IMR-90 (cell line): ENCODE measurements around the gene ZSWIM3. TPM values are rescaled to one million over a fixed set of nuclear protein-coding genes. Genes with fewer than 3 reads are reported as not detected.

Source experiments
- ATAC-seq: fragments of 200-7000 bp; cut with Tn5 transposase; 2 replicates; pipeline ENCODE4 v1.9.1; 2020; ENCODE audit warnings: low read depth, mild to moderate bottlenecking, moderate library complexity
- BruUV-seq: library from RNA; stranded (reverse); fragments of 400-500 nt; replicated peaks from 2 replicates; lab custom pipeline; 2021; lab: Mats Ljungman, UMichigan
- CTCF ChIA-PET: fragments of 300-600 bp; formaldehyde crosslinking; extraction: SDS; loops from one replicate; lab custom pipeline; 2021; ENCODE audit warnings: antibody characterized with exemption; lab: Yijun Ruan, JAX
- POLR2A ChIA-PET: fragments of 300-600 bp; sonication (Branson Sonifier 250); formaldehyde crosslinking; loops from one replicate; lab custom pipeline; 2022; ENCODE audit warnings: antibody characterized with exemption; ENCODE audit not compliant: unreplicated experiment; lab: Charles Lee
- DNase-seq: peaks from one replicate; pipeline ENCODE4 v3.0.0; 2013
- H2AFZ ChIP-seq: replicated peaks from 2 replicates; pipeline ENCODE3; 2013; ENCODE audit warnings: low read length, mild to moderate bottlenecking; ENCODE audit not compliant: poor library complexity
- H2AK5ac ChIP-seq: 2 replicates; pipeline ENCODE4 v1.6.1; 2013; ENCODE audit warnings: low read depth, low read length, inconsistent platforms
- H2AK9ac ChIP-seq: replicated peaks from 2 replicates; pipeline ENCODE3; 2013; ENCODE audit warnings: mild to moderate bottlenecking, low read depth, low read length, moderate library complexity; ENCODE audit not compliant: poor library complexity
- H2BK120ac ChIP-seq: 2 replicates; pipeline ENCODE4 v1.6.1; 2013; ENCODE audit warnings: low read depth, low read length, inconsistent platforms
- H2BK15ac ChIP-seq: 3 replicates; pipeline ENCODE4 v1.6.1; 2013; ENCODE audit warnings: low read depth, low read length, inconsistent platforms
- H2BK20ac ChIP-seq: 2 replicates; pipeline ENCODE4 v1.6.1; 2013; ENCODE audit warnings: low read depth, mild to moderate bottlenecking, inconsistent platforms, low read length, moderate library complexity
- H2BK5ac ChIP-seq: 2 replicates; pipeline ENCODE4 v1.6.1; 2013; ENCODE audit warnings: mild to moderate bottlenecking, low read depth, low read length, inconsistent platforms; ENCODE audit not compliant: poor library complexity, severe bottlenecking
- H3K14ac ChIP-seq: replicated peaks from 2 replicates; pipeline ENCODE4 v1.6.1; 2013; ENCODE audit warnings: low read depth, low read length, inconsistent platforms
- H3K18ac ChIP-seq: 2 replicates; pipeline ENCODE4 v1.6.1; 2013; ENCODE audit warnings: low read depth, low read length, control low read depth
- H3K23ac ChIP-seq: 2 replicates; pipeline ENCODE4 v1.6.1; 2013; ENCODE audit warnings: low read depth, low read length, inconsistent platforms
- H3K27ac ChIP-seq: 2 replicates; pipeline ENCODE4 v1.5.1; 2013; ENCODE audit warnings: mild to moderate bottlenecking, control low read depth, low read length; ENCODE audit not compliant: insufficient read depth
- H3K27me3 ChIP-seq: 2 replicates; pipeline ENCODE4 v1.6.1; 2013; ENCODE audit warnings: low read length; ENCODE audit not compliant: control insufficient read depth, insufficient read depth
- H3K36me3 ChIP-seq: 2 replicates; pipeline ENCODE4 v1.6.1; 2013; ENCODE audit warnings: low read length, mixed read lengths; ENCODE audit not compliant: control insufficient read depth, insufficient read depth
- H3K4ac ChIP-seq: 2 replicates; pipeline ENCODE4 v1.6.1; 2013; ENCODE audit warnings: low read depth, low read length, inconsistent platforms
- H3K4me1 ChIP-seq: 2 replicates; pipeline ENCODE4 v1.6.1; 2013; ENCODE audit warnings: low read length, mixed read lengths; ENCODE audit not compliant: control insufficient read depth, insufficient read depth
- H3K4me2 ChIP-seq: 2 replicates; pipeline ENCODE4 v1.6.1; 2013; ENCODE audit warnings: low read depth, mild to moderate bottlenecking, control low read depth, low read length, moderate library complexity
- H3K4me3 ChIP-seq: 2 replicates; pipeline ENCODE4 v1.5.1; 2013; ENCODE audit warnings: low read depth, mild to moderate bottlenecking, control low read depth, low read length, moderate library complexity; ENCODE audit not compliant: insufficient read depth
- H3K56ac ChIP-seq: 2 replicates; pipeline ENCODE4 v1.6.1; 2013; ENCODE audit warnings: low read length, inconsistent platforms; ENCODE audit not compliant: insufficient read depth; ENCODE audit errors: extremely low read depth
- H3K79me1 ChIP-seq, 2 experiments: 2 replicates each; pipeline ENCODE4 v1.6.1; 2013; ENCODE audit warnings: low read length in 2 of 2, inconsistent platforms in 1 of 2, low read depth in 1 of 2
- H3K9ac ChIP-seq: 2 replicates; pipeline ENCODE4 v1.6.1; 2013; ENCODE audit warnings: low read depth, low read length, control low read depth
- H3K9me1 ChIP-seq: 2 replicates; pipeline ENCODE4 v1.6.1; 2013; ENCODE audit warnings: low read length, inconsistent platforms; ENCODE audit not compliant: insufficient read depth
- H3K9me3 ChIP-seq: 2 replicates; pipeline ENCODE4 v1.6.1; 2013; ENCODE audit warnings: low read length; ENCODE audit not compliant: control insufficient read depth, insufficient read depth
- H4K20me1 ChIP-seq: 2 replicates; pipeline ENCODE4 v1.6.1; 2013; ENCODE audit warnings: low read length, inconsistent platforms; ENCODE audit not compliant: insufficient read depth
- H4K5ac ChIP-seq: 2 replicates; pipeline ENCODE4 v1.6.1; 2013; ENCODE audit warnings: mild to moderate bottlenecking, low read depth, low read length, control low read depth
- H4K8ac ChIP-seq, 2 experiments: 2 replicates each; pipeline ENCODE4 v1.6.1; 2013; ENCODE audit warnings: low read depth in 2 of 2, low read length in 2 of 2, control low read depth in 1 of 2, inconsistent platforms in 1 of 2
- H4K91ac ChIP-seq: 2 replicates; pipeline ENCODE4 v1.6.1; 2013; ENCODE audit warnings: low read depth, low read length, inconsistent platforms; ENCODE audit not compliant: insufficient read depth
- BHLHE40 ChIP-seq: fragments of 150-350 bp; IDR thresholded peaks from 2 replicates; pipeline ENCODE4 v1.6.1; 2016; ENCODE audit warnings: mild to moderate bottlenecking, low read depth, low read length
- CEBPB ChIP-seq: IDR thresholded peaks from 2 replicates; pipeline ENCODE4 v1.6.1; 2012; ENCODE audit warnings: low read depth, low read length, improper control_type of control experiment
- FOS ChIP-seq: fragments of 150-350 bp; IDR thresholded peaks from 2 replicates; pipeline ENCODE4 v1.6.1; 2016; ENCODE audit warnings: low read depth, low read length
- MAFK ChIP-seq: IDR thresholded peaks from 2 replicates; pipeline ENCODE4 v1.6.1; 2012; ENCODE audit warnings: low read depth, low read length, improper control_type of control experiment
- MXI1 ChIP-seq: IDR thresholded peaks from 2 replicates; pipeline ENCODE4 v1.6.1; 2012; ENCODE audit warnings: low read depth, mild to moderate bottlenecking, low read length, moderate library complexity, borderline replicate concordance
- NFE2L2 ChIP-seq: fragments of 150-350 bp; IDR thresholded peaks from 2 replicates; pipeline ENCODE4 v1.6.1; 2016; ENCODE audit warnings: low read depth, mild to moderate bottlenecking, low read length
- POLR2A ChIP-seq: IDR thresholded peaks from 2 replicates; pipeline ENCODE4 v1.6.1; 2012; ENCODE audit warnings: mild to moderate bottlenecking, low read depth, low read length
- RFX5 ChIP-seq: IDR thresholded peaks from 2 replicates; pipeline ENCODE4 v1.8.0; 2012; ENCODE audit warnings: low read depth, mild to moderate bottlenecking, low read length, moderate library complexity
- SMC3 ChIP-seq: fragments of 150-350 bp; IDR thresholded peaks from 2 replicates; pipeline ENCODE4 v1.6.1; 2016; ENCODE audit warnings: low read depth, mild to moderate bottlenecking, antibody characterized with exemption, low read length, moderate library complexity
- WGBS, 2 experiments: methylation state at CpG; one replicate each; pipeline versions ENCODE4 v1.1.5 to v1.1.7; 2013; ENCODE audit warnings: missing lambda C conversion rate in 2 of 2; ENCODE audit not compliant: insufficient read length in 1 of 2; ENCODE audit errors: extremely low coverage in 2 of 2; 5-methylcytosine and 5-hydroxymethylcytosine counted together
- dilution Hi-C: fragments of 300-500 bp; cut with HindIII; formaldehyde crosslinking; loops from one replicate; pipeline ENCODE4 v1.14.3; 2018; ENCODE audit warnings: low sequenced_read_pairs; ENCODE audit not compliant: unreplicated experiment
- in situ Hi-C: fragments of 300-500 bp; cut with MboI; formaldehyde crosslinking; loops from 3 replicates; pipeline ENCODE4 v1.14.3; 2019; ENCODE audit warnings: low sequenced_read_pairs, inconsistent platforms, mixed read lengths
- intact Hi-C: fragments of 100-400 bp; cut with micrococcal nuclease; formaldehyde crosslinking; loops from 2 replicates; pipeline ENCODE4 v1.10.0; 2022
- polyA plus RNA-seq, 3 experiments: library from polyadenylated mRNA; depleted of rRNA; stranded (reverse); fragments of >200 nt; gene quantifications; 2 replicates each; pipeline ENCODE4 v1.2.3, GENCODE V29; 2012; ENCODE audit warnings: low replicate concordance in 1 of 3
- total RNA-seq: library from RNA; depleted of rRNA; stranded (reverse); fragments of >200 nt; gene quantifications from 2 replicates; pipeline ENCODE4 v1.2.3, GENCODE V29; 2012
- TF ChIP-seq, protein P1 (sequence below): fragments of 150-350 bp; IDR thresholded peaks from 2 replicates; pipeline ENCODE4 v1.6.1; 2017; ENCODE audit warnings: mild to moderate bottlenecking, antibody characterized with exemption, low read length, low read depth
- TF ChIP-seq, protein P2 (sequence below): fragments of 150-350 bp; IDR thresholded peaks from 2 replicates; pipeline ENCODE4 v1.6.1; 2016; ENCODE audit warnings: low read depth, mild to moderate bottlenecking, low read length, moderate library complexity, borderline replicate concordance
- TF ChIP-seq, protein P3 (sequence below): conservative IDR thresholded peaks from 2 replicates; pipeline ENCODE4 v1.5.1; 2012; ENCODE audit warnings: mild to moderate bottlenecking, low read depth, low read length, improper control_type of control experiment

The ZSWIM3 gene
- total and polyA plus RNA-seq, 2 of the 4 experiments (the other 2 are of a cell fraction), result 3.3 to 8.6 TPM

DNA sequence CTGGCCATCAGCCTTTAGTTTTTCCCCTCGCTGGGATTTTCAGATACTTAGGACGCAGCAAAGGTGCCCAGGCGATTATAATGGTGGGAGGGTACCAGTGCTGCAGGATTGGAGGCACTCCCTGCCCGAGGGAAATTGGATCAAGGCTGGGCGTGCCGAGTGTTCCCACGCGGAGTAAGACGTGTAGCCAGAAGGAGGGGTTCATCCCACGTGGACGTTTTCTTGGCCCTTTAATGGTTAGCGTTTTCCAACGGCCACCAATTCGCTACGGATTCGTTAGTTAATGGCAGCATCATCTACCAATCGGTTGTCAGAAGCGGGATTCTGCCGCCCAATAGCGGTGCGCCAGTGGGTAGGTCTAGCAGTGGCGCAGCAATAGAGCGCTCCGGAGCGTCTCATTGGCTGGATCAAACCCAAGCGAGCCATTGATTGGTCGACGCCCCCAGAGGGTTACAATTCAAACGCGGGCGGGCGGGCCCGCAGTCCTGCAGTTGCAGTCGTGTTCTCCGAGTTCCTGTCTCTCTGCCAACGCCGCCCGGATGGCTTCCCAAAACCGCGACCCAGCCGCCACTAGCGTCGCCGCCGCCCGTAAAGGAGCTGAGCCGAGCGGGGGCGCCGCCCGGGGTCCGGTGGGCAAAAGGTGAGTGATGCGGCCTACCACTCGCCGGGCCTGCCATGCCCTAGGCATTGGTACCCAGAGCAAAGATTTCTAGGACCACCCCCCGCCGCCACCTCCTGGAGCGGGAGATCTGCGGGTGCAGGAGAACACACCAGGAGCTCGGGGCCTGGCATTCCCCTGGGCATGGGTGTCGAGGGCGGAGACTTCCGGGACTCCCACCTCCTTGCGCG is 45.0 kb upstream of the ZSWIM3 start, which contains the start of gene UBE2C (continued):
- TF ChIP-seq CEBPB, result no peak

GRCh38 chr20:45813006-45813340 is 44.4 kb upstream of the ZSWIM3 start:
- WGBS, 2 experiments, result 0% methylated on average over 5 of the region's 11 CpGs; no CpG with 5 or more reads in 1 of the 2 experiments
- Histone ChIP-seq H3K18ac (no peak overlapping the region), H2BK120ac (no peak overlapping the region), H2AFZ (peak overlapping the region; percentile 83), H2BK20ac (no peak overlapping the region), H4K20me1 (peaks cover 12% of the 10 kb centered on the region; the same call in 1 of the 2 replicates), H3K27ac (peak overlapping the region; percentile 14; the same call in 1 of the 2 replicates), H3K56ac (peak overlapping the region; percentile 70), H3K4me3 (peak overlapping the region; percentile 53), H3K4ac (peak overlapping the region; percentile 77), H3K4me2 (peak overlapping the region; percentile 94), H3K27me3 (no peaks in the 10 kb centered on the region), H3K9me1 (peaks cover 12% of the 10 kb centered on the region; the same call in 1 of the 2 replicates), H2BK15ac (no peak overlapping the region), H3K14ac (peak overlapping the region; percentile 65), H3K4me1 (peaks cover 16% of the 10 kb centered on the region), H3K9ac (peak overlapping the region; percentile 84), H2BK5ac (peak overlapping the region; percentile 22), H3K36me3 (peaks cover 22% of the 10 kb centered on the region), H4K91ac (peak overlapping the region; percentile 77), H3K79me1 (peaks cover 19 to 42% of the 10 kb centered on the region in 2 experiments), H3K9me3 (no peaks in the 10 kb centered on the region), H3K23ac (peak overlapping the region; percentile 77), H2AK9ac (peak overlapping the region; percentile 95), H4K5ac (no peak overlapping the region), H4K8ac (peak overlapping the region; percentile 51 to 81; a peak in 3 of 4 replicates), H2AK5ac (peak overlapping the region; percentile 37; the same call in 1 of the 2 replicates)
- intact Hi-C loops, result no loop called here
- dilution Hi-C loops, result no loop called here
- ATAC-seq, result no peak
- ChIA-PET POLR2A (no interaction called here), CTCF (interaction anchor here (1.4 kb wide), 1 partner anchor 14 kb away, joined by 3 read pairs; no protein-coding TSS in a partner anchor)
- in situ Hi-C loops, result no loop called here
- no TSS peak for BruUV-seq
- no peak for DNase-seq
- no peak for TF ChIP-seq MAFK
- TF ChIP-seq, protein P1, sequence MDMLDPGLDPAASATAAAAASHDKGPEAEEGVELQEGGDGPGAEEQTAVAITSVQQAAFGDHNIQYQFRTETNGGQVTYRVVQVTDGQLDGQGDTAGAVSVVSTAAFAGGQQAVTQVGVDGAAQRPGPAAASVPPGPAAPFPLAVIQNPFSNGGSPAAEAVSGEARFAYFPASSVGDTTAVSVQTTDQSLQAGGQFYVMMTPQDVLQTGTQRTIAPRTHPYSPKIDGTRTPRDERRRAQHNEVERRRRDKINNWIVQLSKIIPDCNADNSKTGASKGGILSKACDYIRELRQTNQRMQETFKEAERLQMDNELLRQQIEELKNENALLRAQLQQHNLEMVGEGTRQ, result no peak
- TF ChIP-seq MXI1, result no peak
- TF ChIP-seq, protein P2, sequence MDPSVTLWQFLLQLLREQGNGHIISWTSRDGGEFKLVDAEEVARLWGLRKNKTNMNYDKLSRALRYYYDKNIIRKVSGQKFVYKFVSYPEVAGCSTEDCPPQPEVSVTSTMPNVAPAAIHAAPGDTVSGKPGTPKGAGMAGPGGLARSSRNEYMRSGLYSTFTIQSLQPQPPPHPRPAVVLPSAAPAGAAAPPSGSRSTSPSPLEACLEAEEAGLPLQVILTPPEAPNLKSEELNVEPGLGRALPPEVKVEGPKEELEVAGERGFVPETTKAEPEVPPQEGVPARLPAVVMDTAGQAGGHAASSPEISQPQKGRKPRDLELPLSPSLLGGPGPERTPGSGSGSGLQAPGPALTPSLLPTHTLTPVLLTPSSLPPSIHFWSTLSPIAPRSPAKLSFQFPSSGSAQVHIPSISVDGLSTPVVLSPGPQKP, result no peak
- TF ChIP-seq, protein P3, sequence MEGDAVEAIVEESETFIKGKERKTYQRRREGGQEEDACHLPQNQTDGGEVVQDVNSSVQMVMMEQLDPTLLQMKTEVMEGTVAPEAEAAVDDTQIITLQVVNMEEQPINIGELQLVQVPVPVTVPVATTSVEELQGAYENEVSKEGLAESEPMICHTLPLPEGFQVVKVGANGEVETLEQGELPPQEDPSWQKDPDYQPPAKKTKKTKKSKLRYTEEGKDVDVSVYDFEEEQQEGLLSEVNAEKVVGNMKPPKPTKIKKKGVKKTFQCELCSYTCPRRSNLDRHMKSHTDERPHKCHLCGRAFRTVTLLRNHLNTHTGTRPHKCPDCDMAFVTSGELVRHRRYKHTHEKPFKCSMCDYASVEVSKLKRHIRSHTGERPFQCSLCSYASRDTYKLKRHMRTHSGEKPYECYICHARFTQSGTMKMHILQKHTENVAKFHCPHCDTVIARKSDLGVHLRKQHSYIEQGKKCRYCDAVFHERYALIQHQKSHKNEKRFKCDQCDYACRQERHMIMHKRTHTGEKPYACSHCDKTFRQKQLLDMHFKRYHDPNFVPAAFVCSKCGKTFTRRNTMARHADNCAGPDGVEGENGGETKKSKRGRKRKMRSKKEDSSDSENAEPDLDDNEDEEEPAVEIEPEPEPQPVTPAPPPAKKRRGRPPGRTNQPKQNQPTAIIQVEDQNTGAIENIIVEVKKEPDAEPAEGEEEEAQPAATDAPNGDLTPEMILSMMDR, result no peak
- no peak for TF ChIP-seq SMC3
- TF ChIP-seq POLR2A, result no peak
- TF ChIP-seq RFX5, result no peak
- TF ChIP-seq FOS, result no peak
- no peak for TF ChIP-seq CEBPB
- TF ChIP-seq BHLHE40, result no peak
- TF ChIP-seq NFE2L2, result no peak
